Esophagus squamous epithelium (tissue), 5 donors: Measurements from ENCODE around the gene DYNC1LI1. TPM values are rescaled to one million over a fixed set of nuclear protein-coding genes. Genes with fewer than 3 reads are reported as not detected.

Experiments
- DNase-seq: peaks from one replicate; lab custom pipeline; 2025; lab: John Stamatoyannopoulos, UW
- H3K27ac ChIP-seq, 4 donors: fragments of 200-600 bp; sonication (generic); one replicate each; pipeline ENCODE4 v1.5.1; 2016 to 2019; ENCODE audit warnings: mild to moderate bottlenecking in 1 of 4
- H3K27me3 ChIP-seq, 4 donors: fragments of 200-600 bp; sonication (generic); 1 replicate in 3 of 4; 2 replicates in 1 of 4; pipeline versions ENCODE4 v1.5.1 to v1.6.0; 2017 to 2021; ENCODE audit warnings: antibody characterized with exemption in 1 of 4
- H3K36me3 ChIP-seq, 3 donors: fragments of 200-600 bp; sonication (generic); one replicate each; pipeline ENCODE4 v1.5.1; 2016 to 2019
- H3K4me1 ChIP-seq, 3 donors: fragments of 200-600 bp; sonication (generic); one replicate each; pipeline ENCODE4 v1.5.1; 2017 to 2019
- H3K4me3 ChIP-seq, 4 donors: fragments of 200-600 bp; sonication (generic); 1 replicate in 3 of 4; 2 replicates in 1 of 4; pipeline ENCODE4 v1.5.1; 2016 to 2019; ENCODE audit warnings: mild to moderate bottlenecking in 2 of 4, moderate library complexity in 1 of 4
- H3K9me3 ChIP-seq, 3 donors: fragments of 200-600 bp; sonication (generic); one replicate each; pipeline ENCODE4 v1.5.1; 2016 to 2019
- CTCF ChIP-seq, 6 experiments: fragments of 450-650 bp in 4 of 6; fragments of 200-600 bp in 2 of 6; sonication (generic) in 2 of 6; IDR thresholded peaks; one replicate each; pipeline ENCODE4 v1.5.1; 2016 to 2019; ENCODE audit warnings: antibody characterized with exemption in 6 of 6, mild to moderate bottlenecking in 4 of 6, moderate library complexity in 4 of 6
- POLR2A ChIP-seq, 4 donors: fragments of 450-650 bp; IDR thresholded peaks; one replicate each; pipeline ENCODE4 v1.6.1; 2017; ENCODE audit warnings: antibody characterized with exemption in 4 of 4, mild to moderate bottlenecking in 4 of 4, moderate library complexity in 3 of 4
- WGBS, 2 donors: methylation state at CpG; one replicate each; pipeline ENCODE4 v1.1.5; 2018; 5-methylcytosine and 5-hydroxymethylcytosine counted together
- intact Hi-C: fragments of 100-400 bp; cut with DNase I; formaldehyde crosslinking; loops from one replicate; pipeline ENCODE4 v1.15.0; 2022
- total RNA-seq, 4 donors: library from RNA; depleted of rRNA; stranded (reverse); fragments of >200 nt; gene quantifications; one replicate each; pipeline ENCODE4 v1.1.0, GENCODE V29; 2016
- donor health status: DM: yes; HTN: yes; CAD: no.

Gene DYNC1LI1
- total RNA-seq, 4 donors from 2014 or later = 12.8 to 29.9 (median 24.8) TPM

GRCh38 chr3:32612547-32612946 lies 41.9 kb upstream of the DYNC1LI1 start:
- TF ChIP-seq POLR2A (IDR thresholded peaks at IDR 0.05) (no peak), CTCF (IDR thresholded peaks at IDR 0.05) (no peak)

GRCh38 chr3:32607522-32607921 lies 36.9 kb upstream of the DYNC1LI1 start:
- 68 to 89% methylated on average over 2 of the region's 2 CpGs for WGBS, 2 donors
- TF ChIP-seq POLR2A (IDR thresholded peaks at IDR 0.05) = no peak
- TF ChIP-seq CTCF (IDR thresholded peaks at IDR 0.05) = no peak
- H3K9me3 ChIP-seq = no peaks in the 10 kb centered on the region
- intact Hi-C loops = no loop called here
- H3K36me3 ChIP-seq = no peaks in the 10 kb centered on the region
- H3K27me3 ChIP-seq = no peaks in the 10 kb centered on the region
- H3K4me1 ChIP-seq = peaks cover 0 to 2% (median 0%) of the 10 kb centered on the region in 3 donors
- H3K27ac ChIP-seq = no peak overlapping the region
- no peak for DNase-seq
- H3K4me3 ChIP-seq = no peak overlapping the region

More at GRCh38 chr3:32612547-32612946, 41.9 kb upstream of the DYNC1LI1 start:
- no peaks in the 10 kb centered on the region for H3K36me3 ChIP-seq
- no peak overlapping the region for H3K4me3 ChIP-seq
- no peak for DNase-seq
- intact Hi-C loops = no loop called here
- H3K4me1 ChIP-seq = peaks cover 3 to 39% (median 6%) of the 10 kb centered on the region in 3 donors
- peak overlapping the region in 3 of 4 donors; percentile 52 to 74 (median 73) for H3K27ac ChIP-seq
- H3K27me3 ChIP-seq = no peaks in the 10 kb centered on the region
- no peaks in the 10 kb centered on the region for H3K9me3 ChIP-seq
- WGBS, 2 donors = 67 to 100% methylated on average over 1 of the region's 1 CpG

DNA sequence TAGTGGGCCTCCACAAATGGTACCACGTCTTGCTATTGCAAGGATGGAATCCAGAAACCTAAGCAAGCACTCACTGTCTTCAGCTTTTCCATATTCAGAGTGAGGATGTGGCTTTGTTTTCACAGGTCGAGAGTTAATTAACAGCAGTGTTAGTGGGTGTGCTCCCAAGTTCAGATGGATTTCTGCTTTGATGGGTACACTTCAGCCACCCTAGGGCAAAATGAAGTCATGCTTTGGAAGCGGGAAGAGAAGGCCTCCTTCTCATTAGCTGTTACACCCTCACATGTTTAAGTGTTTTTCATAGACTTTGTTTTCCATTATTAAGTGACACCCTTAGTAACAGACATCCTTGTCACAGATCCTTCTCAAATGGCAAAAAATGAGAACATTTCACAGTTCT lies 36.3 kb upstream of the DYNC1LI1 start:
- no peak for DNase-seq
- no peaks in the 10 kb centered on the region for H3K27me3 ChIP-seq
- 62 to 78% methylated on average over 3 of the region's 3 CpGs for WGBS, 2 donors
- no peaks in the 10 kb centered on the region for H3K9me3 ChIP-seq
- H3K4me1 ChIP-seq = no peaks in the 10 kb centered on the region
- intact Hi-C loops = no loop called here
- H3K27ac ChIP-seq = no peak overlapping the region
- no peaks in the 10 kb centered on the region for H3K36me3 ChIP-seq
- H3K4me3 ChIP-seq = no peak overlapping the region
- no peak for TF ChIP-seq CTCF (IDR thresholded peaks at IDR 0.05)
- no peak for TF ChIP-seq POLR2A (IDR thresholded peaks at IDR 0.05)

GRCh38 chr3:32606277-32606676 lies 35.6 kb upstream of the DYNC1LI1 start:
- intact Hi-C loops = no loop called here
- Histone ChIP-seq H3K27ac (no peak overlapping the region), H3K27me3 (no peaks in the 10 kb centered on the region), H3K36me3 (no peaks in the 10 kb centered on the region), H3K9me3 (no peaks in the 10 kb centered on the region), H3K4me1 (no peaks in the 10 kb centered on the region), H3K4me3 (no peak overlapping the region)
- no peak for TF ChIP-seq POLR2A (IDR thresholded peaks at IDR 0.05)
- no peak for TF ChIP-seq CTCF (IDR thresholded peaks at IDR 0.05)
- 87 to 90% methylated on average over 3 of the region's 3 CpGs for WGBS, 2 donors
- DNase-seq = no peak

DNA sequence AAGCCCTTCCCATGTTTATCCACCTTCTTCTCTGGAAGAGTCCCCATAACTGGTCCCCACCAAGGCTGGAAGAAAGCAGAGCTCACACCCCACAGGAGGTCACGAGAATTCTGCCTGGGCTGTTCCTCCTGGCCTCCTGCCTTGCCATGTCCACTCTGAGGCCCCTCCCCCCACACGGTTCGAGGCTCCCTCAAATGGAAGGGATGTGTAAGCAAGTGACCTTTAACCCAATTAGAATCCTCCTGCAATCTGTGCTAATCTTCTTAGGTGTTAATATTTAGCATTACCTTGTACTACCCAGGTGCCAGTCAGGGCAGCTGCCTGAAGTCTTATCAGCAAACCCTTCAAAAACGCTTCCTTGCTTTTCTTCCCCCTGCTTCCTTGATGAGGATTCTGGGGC lies 32.4 kb upstream of the DYNC1LI1 start:
- no peak overlapping the region for H3K27ac ChIP-seq
- intact Hi-C loops = no loop called here
- no peaks in the 10 kb centered on the region for H3K36me3 ChIP-seq
- TF ChIP-seq POLR2A (IDR thresholded peaks at IDR 0.05) (no peak), CTCF (IDR thresholded peaks at IDR 0.05) (no peak)
- H3K4me1 ChIP-seq = no peaks in the 10 kb centered on the region
- no peaks in the 10 kb centered on the region for H3K9me3 ChIP-seq
- H3K4me3 ChIP-seq = no peak overlapping the region
- H3K27me3 ChIP-seq = no peaks in the 10 kb centered on the region
- no peak for DNase-seq
- WGBS, 2 donors = 75 to 77% methylated on average over 4 of the region's 4 CpGs
